GM12878 (cell line): ENCODE measurements around the gene CISTR. TPM values are rescaled to one million over a fixed set of nuclear protein-coding genes. Genes with fewer than 3 reads are reported as not detected.

Source experiments
- ATAC-seq: fragments of 200-7000 bp; cut with Tn5 transposase; 3 replicates; pipeline ENCODE4 v1.9.1; 2020; ENCODE audit warnings: mild to moderate bottlenecking, moderate library complexity
- BruUV-seq: library from RNA; stranded (reverse); fragments of 400-500 nt; replicated peaks from 2 replicates; lab custom pipeline; 2021; lab: Mats Ljungman, UMichigan
- CTCF ChIA-PET: fragments of 300-600 bp; sonication (Branson Sonifier 250); formaldehyde crosslinking; extraction: SDS; loops from one replicate; lab custom pipeline; 2021; ENCODE audit warnings: inconsistent platforms; lab: Yijun Ruan, JAX
- POLR2A ChIA-PET: fragments of 350-600 bp; formaldehyde crosslinking; extraction: SDS; loops from one replicate; lab custom pipeline; 2021; ENCODE audit warnings: inconsistent platforms; lab: Charles Lee
- RAD21 ChIA-PET: fragments of 300-600 bp; sonication (Branson Sonifier 250); formaldehyde crosslinking; loops from one replicate; lab custom pipeline; 2023; ENCODE audit warnings: antibody characterized with exemption; ENCODE audit not compliant: unreplicated experiment; lab: Charles Lee
- SMC1A ChIA-PET: fragments of 300-600 bp; sonication (Branson Sonifier 250); formaldehyde crosslinking; loops from one replicate; lab custom pipeline; 2023; ENCODE audit not compliant: unreplicated experiment, uncharacterized antibody; lab: Charles Lee
- DNase-seq: peaks from one replicate; pipeline ENCODE4 v3.0.0-alpha.2; 2011; ENCODE audit warnings: low read depth, low spot score
- FAIRE-seq: peaks from 3 replicates; lab custom pipeline; 2011; peaks lifted over from hg19 to GRCh38; lab: Jason Lieb, UNC
- H2AFZ ChIP-seq: 2 replicates; pipeline ENCODE4 v1.6.0; 2011; ENCODE audit warnings: low read depth, low read length, control low read depth; ENCODE audit not compliant: control insufficient read depth
- H3K27ac ChIP-seq: 2 replicates; pipeline ENCODE4 v1.5.1; 2011; ENCODE audit warnings: control low read depth; ENCODE audit not compliant: control insufficient read depth, insufficient read depth
- H3K27me3 ChIP-seq, 2 experiments: replicated peaks in 1 of 2; 2 replicates each; pipeline versions ENCODE4 v1.6.0 to v1.6.1; 2011; ENCODE audit warnings: low read length in 1 of 2; ENCODE audit not compliant: control insufficient read depth in 2 of 2, insufficient read depth in 2 of 2
- H3K36me3 ChIP-seq, 2 experiments: 2 replicates each; pipeline ENCODE4 v1.5.1; 2011; ENCODE audit warnings: low read length in 1 of 2; ENCODE audit not compliant: control insufficient read depth in 2 of 2, insufficient read depth in 2 of 2
- H3K4me1 ChIP-seq: 2 replicates; pipeline ENCODE4 v1.6.1; 2011; ENCODE audit warnings: mild to moderate bottlenecking, low read length, moderate library complexity, mixed read lengths; ENCODE audit not compliant: control insufficient read depth, insufficient read depth
- H3K4me2 ChIP-seq: 2 replicates; pipeline ENCODE4 v1.6.0; 2011; ENCODE audit warnings: control low read depth; ENCODE audit not compliant: control insufficient read depth, insufficient read depth
- H3K4me3 ChIP-seq: fragments of 200-600 bp; sonication (generic); 2 replicates; pipeline ENCODE4 v1.5.1; 2016
- H3K79me2 ChIP-seq: 2 replicates; pipeline ENCODE4 v1.6.0; 2011; ENCODE audit warnings: low read length; ENCODE audit not compliant: control insufficient read depth, insufficient read depth
- H3K9ac ChIP-seq: 2 replicates; pipeline ENCODE4 v1.8.0; 2011; ENCODE audit warnings: low read length, control low read depth, mixed read lengths; ENCODE audit not compliant: control insufficient read depth, insufficient read depth
- H3K9me3 ChIP-seq: replicated peaks from 3 replicates; pipeline ENCODE4 v1.5.1; 2011; ENCODE audit warnings: mild to moderate bottlenecking, low read length; ENCODE audit not compliant: control insufficient read depth, insufficient read depth
- H4K20me1 ChIP-seq: 2 replicates; pipeline ENCODE4 v1.6.0; 2011; ENCODE audit not compliant: control insufficient read depth, insufficient read depth
- ESRRA ChIP-seq: IDR thresholded peaks from 2 replicates; pipeline ENCODE4 v1.6.1; 2012; ENCODE audit warnings: mild to moderate bottlenecking, low read length, improper control_type of control experiment
- IRF4 ChIP-seq: IDR thresholded peaks from 2 replicates; pipeline ENCODE4 v1.6.1; 2011; ENCODE audit warnings: low read depth, low read length
- KAT2A ChIP-seq: conservative IDR thresholded peaks from 2 replicates; pipeline ENCODE4 v1.6.1; 2011; ENCODE audit warnings: low read depth, low read length; ENCODE audit not compliant: control insufficient read depth
- MTA3 ChIP-seq: IDR thresholded peaks from 2 replicates; pipeline ENCODE4 v1.6.1; 2012; ENCODE audit warnings: low read length, inconsistent platforms, borderline replicate concordance
- MXI1 ChIP-seq: fragments of 150-350 bp; IDR thresholded peaks from 2 replicates; pipeline ENCODE4 v1.6.1; 2011; ENCODE audit warnings: low read depth, mild to moderate bottlenecking, inconsistent platforms, low read length, improper control_type of control experiment
- PAX5 ChIP-seq: IDR thresholded peaks from 2 replicates; pipeline ENCODE4 v1.6.1; 2011; ENCODE audit warnings: low read depth, low read length, borderline replicate concordance
- POLR2AphosphoS2 ChIP-seq: IDR thresholded peaks from 2 replicates; pipeline ENCODE4 v1.6.1; 2011; ENCODE audit warnings: low read depth, mild to moderate bottlenecking, low read length, improper control_type of control experiment, moderate library complexity
- RAD21 ChIP-seq: IDR thresholded peaks from 2 replicates; pipeline ENCODE4 v1.6.1; 2011; ENCODE audit warnings: mild to moderate bottlenecking, low read depth, low read length, moderate library complexity; ENCODE audit not compliant: insufficient read depth
- RCOR1 ChIP-seq: conservative IDR thresholded peaks from 2 replicates; pipeline ENCODE4 v1.6.1; 2012; ENCODE audit warnings: low read depth, low read length, improper control_type of control experiment
- SUZ12 ChIP-seq: fragments of 200-600 bp; sonication (generic); IDR thresholded peaks from one replicate; pipeline ENCODE4 v1.6.1; 2018; ENCODE audit warnings: antibody characterized with exemption, mild to moderate bottlenecking; ENCODE audit not compliant: unreplicated experiment
- TCF7 ChIP-seq: IDR thresholded peaks from 2 replicates; pipeline ENCODE4 v1.6.1; 2014; ENCODE audit warnings: antibody characterized with exemption, borderline replicate concordance
- USF2 ChIP-seq: IDR thresholded peaks from 2 replicates; pipeline ENCODE4 v1.6.1; 2011; ENCODE audit warnings: low read depth, low read length, improper control_type of control experiment, borderline replicate concordance
- ZNF384 ChIP-seq: IDR thresholded peaks from 2 replicates; pipeline ENCODE4 v1.6.1; 2012; ENCODE audit warnings: low read depth, mild to moderate bottlenecking, low read length, improper control_type of control experiment, borderline replicate concordance
- WGBS: methylation state at CpG from one replicate; pipeline ENCODE4 v1.1.6; 2016; ENCODE audit warnings: low lambda C conversion rate; ENCODE audit not compliant: insufficient replicate concordance, insufficient coverage; ENCODE audit errors: missing lambda C conversion rate; 5-methylcytosine and 5-hydroxymethylcytosine counted together
- in situ Hi-C: fragments of 300-500 bp; cut with MboI; formaldehyde crosslinking; loops from 9 replicates; pipeline ENCODE4 v1.14.3; 2018; ENCODE audit warnings: mixed read lengths
- intact Hi-C: fragments of 100-400 bp; cut with micrococcal nuclease; formaldehyde crosslinking; loops from one replicate; pipeline ENCODE4 v1.14.2; 2022; ENCODE audit not compliant: unreplicated experiment
- polyA plus RNA-seq, 11 experiments: library from polyadenylated mRNA; depleted of rRNA in 4 of 11; unstranded in 6 of 11; stranded (reverse) in 5 of 11; fragments of >200 nt; fragmentation: Nextera tagmentation in 4 of 11; fragmentation: Illumina TruSeq in 1 of 11; extraction: Ambion mirVana in 4 of 11; extraction: Trizol in 1 of 11; gene quantifications; 1 replicate in 1 of 11; 2 replicates in 10 of 11; pipeline versions ENCODE4 v1.2.1 to v1.2.3, GENCODE V29; 2011 to 2016; ENCODE audit warnings: inconsistent platforms in 2 of 11, missing spikeins in 2 of 11, low read depth in 1 of 11
- total RNA-seq, 4 experiments: library from RNA; depleted of rRNA in 3 of 4; stranded (reverse); fragments of >200 nt in 3 of 4; fragmentation: Illumina TruSeq in 1 of 4; extraction: Trizol in 1 of 4; gene quantifications; 2 replicates each; pipeline versions ENCODE4 v1.2.1 to v1.2.3, GENCODE V29; 2013 to 2021

CISTR gene
- total and polyA plus RNA-seq, 10 of the 15 experiments (the other 5 are each of a cell fraction or from before 2014, with no cell fraction given), result 0.26 TPM; not detected in 9

- Histone ChIP-seq H3K36me3 (no peaks in the 10 kb centered on the region), H3K27me3 (no peaks in the 10 kb centered on the region; a peak in 1 of 4 replicates), H2AFZ (no peak overlapping the region), H4K20me1 (no peaks in the 10 kb centered on the region), H3K9ac (no peak overlapping the region), H3K27ac (no peak overlapping the region), H3K4me3 (no peak overlapping the region), H3K79me2 (no peaks in the 10 kb centered on the region), H3K4me1 (no peaks in the 10 kb centered on the region), H3K4me2 (no peak overlapping the region), H3K9me3 (no peaks in the 10 kb centered on the region)
- WGBS, result 49% methylated on average over 4 of the region's 4 CpGs
- ChIA-PET RAD21 (no interaction called here), POLR2A (no interaction called here), CTCF (interaction anchor here (0.8 to 1.3 kb wide), 3 partner anchors 12 to 21 kb away, joined by 3 to 5 read pairs (median 3); no protein-coding TSS in a partner anchor), SMC1A (no interaction called here)
- DNase-seq, result no peak
- no TSS peak for BruUV-seq
- no peak for FAIRE-seq
- no peak for TF ChIP-seq PAX5
- no peak for TF ChIP-seq ESRRA
- no peak for TF ChIP-seq MXI1
- no peak for TF ChIP-seq MTA3
- no peak for TF ChIP-seq RCOR1
- in situ Hi-C loops, result no loop called here
- intact Hi-C loops, result no loop called here
- no peak for ATAC-seq
These were observed 26.3 kb upstream of the CISTR start for GRCh38 chr12:53777936-53778644.

- no peak for ATAC-seq
- H3K27me3 ChIP-seq, result no peaks in the 10 kb centered on the region; a peak in 1 of 4 replicates
- no peak overlapping the region for H3K9ac ChIP-seq
- ChIA-PET CTCF (interaction anchor here (0.8 to 1.3 kb wide), 3 partner anchors 11 to 20 kb away, joined by 3 to 5 read pairs (median 3); no protein-coding TSS in a partner anchor), POLR2A (no interaction called here), RAD21 (interaction anchor here (0.6 kb wide), 1 partner anchor 502 kb away, joined by 3 read pairs; no protein-coding TSS in a partner anchor), SMC1A (no interaction called here)
- no TSS peak for BruUV-seq
- H3K9me3 ChIP-seq, result no peaks in the 10 kb centered on the region
- no peaks in the 10 kb centered on the region for H3K4me1 ChIP-seq
- no peak overlapping the region for H3K4me3 ChIP-seq
- FAIRE-seq, result no peak
- no peak for DNase-seq
- no peak overlapping the region for H3K4me2 ChIP-seq
- 45% methylated on average over 2 of the region's 2 CpGs for WGBS
- H3K36me3 ChIP-seq, result no peaks in the 10 kb centered on the region
- H3K79me2 ChIP-seq, result no peaks in the 10 kb centered on the region
- H2AFZ ChIP-seq, result no peak overlapping the region
- no peak overlapping the region for H3K27ac ChIP-seq
- intact Hi-C loops, result no loop called here
- in situ Hi-C loops, result no loop called here
- no peaks in the 10 kb centered on the region for H4K20me1 ChIP-seq
- no peak for TF ChIP-seq RAD21
- no peak for TF ChIP-seq IRF4
- no peak for TF ChIP-seq ZNF384
- TF ChIP-seq KAT2A, result no peak
- no peak for TF ChIP-seq USF2
- no peak for TF ChIP-seq TCF7
- TF ChIP-seq POLR2AphosphoS2, result no peak
- no peak for TF ChIP-seq SUZ12
These were observed 25.6 kb upstream of the CISTR start for GRCh38 chr12:53777412-53777811.
